Stimulated activated CD4-positive, alpha-beta T cell treated with anti-CD3 and anti-CD28 coated beads, Interleukin-2, amount 100 ng/mL, for 24 hours (primary cell): ENCODE measurements around the gene JSRP1.
A peak's percentile ranks its signal among the peaks of the same experiment; 100 is the strongest.

Source experiments
- DNase-seq, 2 donors: peaks; one replicate each; pipeline ENCODE4 v3.0.0-alpha.2; 2020

The JSRP1 gene

DNA sequence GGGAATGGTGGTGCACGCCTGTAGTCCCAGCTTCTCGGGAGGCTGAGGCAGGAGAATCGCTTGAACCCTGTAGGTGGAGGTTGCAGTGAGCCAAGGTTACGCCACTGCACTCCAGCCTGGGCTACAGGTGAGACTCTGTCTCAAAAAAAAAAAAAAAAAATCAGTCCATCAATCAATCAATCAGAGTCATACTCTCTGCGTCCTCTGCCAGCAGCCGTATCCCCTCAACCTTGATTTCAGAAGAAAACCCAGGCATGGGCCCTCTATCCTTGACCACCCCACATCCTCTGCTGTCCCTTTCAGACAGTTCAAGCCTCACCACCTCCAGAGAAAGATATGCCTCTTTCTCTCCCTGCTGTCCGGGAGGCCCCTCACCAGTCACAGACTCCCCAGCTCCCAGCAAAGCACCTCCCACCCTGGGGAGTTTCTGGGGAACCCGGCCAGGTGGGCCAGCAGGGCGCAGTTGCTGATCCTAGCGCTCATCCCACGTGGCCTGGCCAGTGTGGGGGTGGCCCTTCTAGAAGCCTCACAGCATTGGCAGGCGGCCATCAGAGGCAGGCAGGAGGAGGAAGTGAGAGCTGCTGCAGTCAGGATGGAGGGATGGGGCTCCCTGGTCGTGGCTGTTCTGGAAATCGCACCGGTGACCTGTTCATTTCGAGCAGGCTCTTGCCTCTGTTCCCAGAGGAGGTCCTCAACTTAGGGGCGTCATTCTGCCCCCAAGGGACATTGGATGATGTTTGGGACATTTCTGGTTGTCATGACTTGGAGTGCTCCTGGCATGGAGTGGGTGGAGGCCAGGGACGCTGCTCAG is 10.2 kb upstream of the JSRP1 start:
- peak in 1 of 2 donors; percentile 49 for DNase-seq

DNA sequence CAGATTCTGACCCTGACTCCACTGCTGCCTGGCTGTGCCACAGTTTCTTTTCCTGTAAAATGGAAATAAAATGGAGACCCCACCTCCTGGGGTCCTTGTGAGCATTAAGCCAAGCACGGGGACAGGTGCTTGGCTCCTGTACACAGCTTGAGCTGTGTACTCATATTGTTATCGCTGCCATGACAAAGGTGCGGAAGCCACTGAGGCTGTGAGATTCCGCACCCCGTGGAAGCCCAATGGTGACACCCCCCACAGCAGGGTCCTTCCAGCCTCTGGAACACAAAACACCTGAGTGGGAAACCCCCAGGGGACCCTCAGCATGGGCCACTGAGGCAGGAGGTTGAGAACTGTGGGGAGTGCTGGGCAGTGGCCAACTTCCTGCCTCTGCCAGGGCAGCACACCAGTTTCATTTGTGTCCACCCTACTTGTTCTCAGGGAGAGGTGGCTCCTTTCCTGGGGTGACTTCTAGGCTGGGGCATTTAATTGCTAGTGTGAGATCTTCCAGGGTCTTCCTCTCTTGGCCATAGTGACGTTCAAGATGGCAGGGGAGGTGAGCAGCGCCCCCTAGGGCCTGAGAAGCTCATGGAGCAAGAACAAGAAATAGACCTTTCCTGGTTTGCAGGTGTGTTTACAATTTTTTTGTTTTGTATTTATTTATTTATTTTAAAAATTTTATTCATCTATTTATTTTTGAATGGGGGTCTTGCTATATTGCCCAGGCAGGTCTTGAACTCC is 5.4 kb upstream of the JSRP1 start:
- DNase-seq = peak; percentile 67 to 73

DNA sequence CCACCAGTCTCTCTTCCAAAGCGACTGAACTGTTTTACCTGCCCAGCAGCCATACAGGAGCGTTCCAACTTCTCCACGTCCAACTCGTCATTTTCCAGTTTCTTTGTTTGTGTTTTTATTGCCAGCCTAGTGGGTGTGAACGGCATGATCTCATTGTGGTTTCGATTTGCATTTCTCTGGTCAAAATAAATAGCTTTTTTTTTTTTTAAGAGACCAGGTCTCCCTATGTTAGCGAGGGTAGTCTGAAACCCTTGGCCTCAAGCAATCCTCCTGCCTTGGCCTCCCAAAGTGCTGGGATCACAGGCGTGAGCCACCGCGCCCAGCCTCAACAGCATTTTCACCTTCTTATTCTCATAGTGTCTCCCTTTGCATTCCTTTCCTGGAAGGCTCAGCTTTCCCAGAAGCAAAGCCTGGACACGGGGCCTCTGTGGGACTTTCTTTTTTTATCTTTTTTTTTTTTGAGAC is 4.2 kb upstream of the JSRP1 start:
- no peak for DNase-seq

DNA sequence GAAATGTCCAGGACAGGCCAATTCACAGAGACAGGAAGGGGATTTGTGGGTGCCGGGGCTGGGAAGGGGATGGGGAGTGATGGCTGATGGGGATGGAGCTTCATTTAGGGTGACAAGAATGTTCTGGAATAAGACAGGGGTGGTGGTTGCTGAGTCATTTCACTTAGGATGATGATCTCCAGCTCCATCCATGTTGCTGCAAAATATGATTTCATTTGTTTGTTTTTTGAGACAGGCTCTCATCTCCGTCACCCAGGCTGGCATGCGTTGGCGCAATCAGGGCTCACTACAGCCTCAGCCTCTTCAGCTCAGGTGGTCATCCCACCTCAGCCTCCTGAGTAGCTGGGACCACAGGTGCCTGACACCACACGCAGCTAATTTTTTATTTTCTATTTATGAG is 3.1 kb upstream of the JSRP1 start:
- no peak for DNase-seq

DNA sequence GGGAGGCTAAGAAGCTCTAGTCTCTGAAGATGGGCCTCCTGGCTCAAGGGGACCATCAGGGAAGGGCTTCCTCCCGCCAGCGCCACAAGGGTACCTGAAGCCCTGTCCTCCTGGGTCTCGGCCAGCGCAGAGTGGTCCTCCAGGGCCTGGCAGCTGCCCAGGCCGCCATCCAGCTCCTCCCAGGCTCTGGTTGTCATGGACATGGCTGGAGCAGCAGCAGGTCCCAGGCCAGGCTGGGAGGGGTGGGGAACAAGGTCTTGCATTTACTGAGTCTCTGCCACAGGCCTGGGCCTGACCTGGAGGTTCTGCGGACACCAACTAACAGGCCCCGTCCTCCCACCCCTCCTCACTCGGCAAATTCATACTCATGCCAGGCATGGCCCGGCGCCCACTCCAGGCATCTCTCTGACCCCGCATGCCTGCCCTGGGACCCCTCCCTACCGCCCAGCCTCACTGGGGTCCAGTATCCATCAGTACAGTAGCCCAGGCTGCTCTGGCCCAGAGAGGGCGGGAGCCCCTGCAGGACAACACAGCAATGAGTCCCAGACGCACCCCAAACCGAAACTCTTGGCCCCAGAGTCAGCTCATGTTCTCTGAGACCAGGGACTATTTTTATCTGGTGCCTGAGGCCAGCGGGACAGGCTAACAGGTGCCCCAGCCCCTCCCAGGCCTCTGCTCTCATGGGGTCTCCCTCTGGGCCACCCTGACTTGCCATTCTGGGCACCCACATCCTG is 938 bp downstream of the JSRP1 start:
- no peak for DNase-seq

DNA sequence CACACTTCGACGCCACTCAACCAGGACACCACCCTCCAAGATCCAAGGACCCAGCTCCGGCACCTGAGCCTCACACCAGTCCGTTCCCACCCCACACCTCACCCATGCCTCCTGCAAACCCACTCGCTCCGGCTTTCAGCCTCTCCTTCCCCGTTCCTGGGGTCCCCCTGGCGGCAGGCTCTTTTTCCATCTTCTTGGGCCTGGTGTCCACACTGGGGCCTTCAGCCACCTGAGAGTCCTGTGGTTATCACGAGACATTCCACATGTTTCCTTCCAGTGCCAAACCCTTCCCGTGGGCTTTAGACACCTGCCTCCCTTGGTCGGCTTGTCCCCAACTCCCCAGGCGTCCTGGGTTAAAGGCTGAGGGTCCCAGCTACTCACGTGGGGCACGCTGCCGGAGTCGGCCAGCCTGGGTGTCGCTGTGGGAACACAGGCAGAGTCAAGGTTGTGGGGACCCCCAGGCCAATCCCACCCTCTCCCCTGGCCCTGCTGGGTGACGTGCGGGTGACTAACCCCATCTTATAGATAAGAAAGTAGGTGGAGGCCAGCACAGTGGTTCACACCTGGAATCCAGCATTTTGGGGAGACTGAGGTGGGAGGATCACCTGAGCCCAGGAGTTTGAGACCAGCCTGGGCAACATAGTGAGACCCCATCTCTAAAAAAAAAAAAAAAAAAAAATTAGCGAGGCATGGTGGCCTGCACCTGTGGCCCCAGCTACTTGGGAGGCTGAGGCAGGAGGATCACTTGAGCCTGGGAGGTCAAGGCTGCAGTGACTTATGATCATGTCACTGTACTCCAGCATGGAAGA is 1.9 kb downstream of the JSRP1 start:
- DNase-seq = no peak

DNA sequence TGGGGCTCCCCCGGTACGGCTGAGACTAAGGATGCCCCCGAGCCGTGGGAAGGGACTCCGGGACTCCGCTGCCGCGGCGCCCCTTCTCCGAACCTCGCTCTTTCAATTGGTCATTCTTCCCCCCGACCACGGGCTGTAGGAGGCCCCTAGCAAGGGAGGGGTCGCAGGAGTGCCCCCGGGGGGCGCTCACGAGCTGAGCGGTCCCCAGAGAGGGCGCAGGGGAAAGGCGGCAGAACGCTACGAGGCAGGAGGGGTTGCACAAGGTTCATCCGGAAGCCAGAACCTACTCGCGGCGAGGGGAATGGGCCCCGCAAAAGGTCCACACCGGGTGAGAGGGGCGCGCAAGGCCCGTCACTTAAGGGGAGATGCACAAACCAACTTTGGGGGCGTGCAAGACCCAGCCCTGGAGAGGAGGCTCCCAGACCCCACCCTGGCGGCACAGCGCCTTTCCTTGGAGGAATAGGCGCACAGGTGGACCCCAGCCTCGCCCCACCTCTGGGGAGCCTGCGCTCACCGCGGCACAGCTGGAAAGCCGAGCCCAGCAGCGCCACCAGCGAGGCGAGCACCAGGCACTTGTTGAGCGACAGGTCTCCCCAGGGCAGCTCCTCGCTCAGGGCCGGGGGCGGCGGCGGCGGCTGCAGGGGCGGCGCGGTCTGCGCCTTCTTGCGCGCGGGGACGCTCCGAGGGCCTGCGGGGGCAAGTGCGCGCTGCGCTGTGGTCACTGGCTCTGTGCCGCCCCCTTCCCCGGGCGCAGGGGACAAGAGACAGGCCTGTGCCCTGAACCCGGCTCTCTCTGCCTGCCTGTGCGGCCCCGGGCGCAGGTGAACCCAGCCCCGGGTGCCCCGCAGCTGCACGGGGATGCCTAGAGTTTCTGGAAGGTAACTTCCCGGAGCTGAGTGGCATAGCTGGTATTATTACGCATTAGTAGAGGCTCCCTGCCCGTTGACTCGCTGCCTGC is 2.8 kb downstream of the JSRP1 start:
- peak in 1 of 2 donors; percentile 47 for DNase-seq

DNA sequence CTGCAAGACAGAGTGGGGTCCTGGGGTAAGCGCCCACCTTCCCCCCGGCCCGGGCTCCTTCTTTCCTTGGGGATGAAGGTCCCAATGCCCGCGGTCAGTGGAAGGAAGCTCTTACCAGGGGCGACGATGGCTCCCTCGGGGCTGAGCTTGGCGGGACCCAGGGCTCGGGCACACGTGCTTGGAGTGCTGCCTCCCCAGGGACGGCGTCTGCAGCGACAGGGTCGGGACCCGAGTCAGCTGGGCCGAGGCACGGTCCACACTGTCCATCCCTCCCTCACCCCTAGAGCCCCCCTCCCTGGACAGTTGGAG is 3.5 kb downstream of the JSRP1 start:
- no peak for DNase-seq

DNA sequence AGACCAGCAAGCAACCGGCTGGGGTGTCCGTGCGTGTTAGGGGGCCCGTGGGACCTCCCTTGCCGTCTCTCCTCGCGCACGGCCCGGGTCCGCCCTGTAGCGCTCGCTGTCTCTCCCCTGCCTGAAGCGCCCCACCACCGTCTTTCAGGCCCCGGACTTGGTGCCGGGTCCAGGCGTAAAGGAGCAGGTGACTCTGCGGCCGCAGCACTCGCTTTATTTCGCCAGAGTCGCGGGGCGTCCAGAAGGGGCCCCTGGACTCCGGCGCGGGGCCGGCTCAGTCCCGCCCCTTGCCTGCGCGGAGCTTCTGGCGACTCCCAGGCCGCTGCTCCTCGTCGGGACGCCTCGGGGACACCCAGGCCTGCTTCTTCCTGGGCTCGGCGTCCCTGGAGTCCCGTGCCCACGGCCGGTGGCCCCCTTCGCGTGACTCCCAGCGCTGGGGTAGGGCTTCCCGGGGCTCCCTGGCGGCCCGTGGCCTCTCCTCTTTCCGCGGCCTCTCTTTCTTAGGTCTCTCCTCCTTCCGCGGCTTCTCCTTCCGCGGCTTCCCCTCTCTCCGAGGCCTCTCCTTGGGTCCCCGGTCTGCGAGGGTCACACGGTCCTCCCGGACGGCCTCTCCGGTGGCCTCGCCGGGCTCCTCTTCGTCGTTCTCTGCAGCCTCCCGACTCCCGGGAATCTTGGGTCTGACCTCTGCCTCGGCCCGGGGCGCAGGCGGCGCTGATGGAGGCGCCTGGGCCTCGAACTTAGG is 4.0 kb downstream of the JSRP1 start:
- DNase-seq = no peak

DNA sequence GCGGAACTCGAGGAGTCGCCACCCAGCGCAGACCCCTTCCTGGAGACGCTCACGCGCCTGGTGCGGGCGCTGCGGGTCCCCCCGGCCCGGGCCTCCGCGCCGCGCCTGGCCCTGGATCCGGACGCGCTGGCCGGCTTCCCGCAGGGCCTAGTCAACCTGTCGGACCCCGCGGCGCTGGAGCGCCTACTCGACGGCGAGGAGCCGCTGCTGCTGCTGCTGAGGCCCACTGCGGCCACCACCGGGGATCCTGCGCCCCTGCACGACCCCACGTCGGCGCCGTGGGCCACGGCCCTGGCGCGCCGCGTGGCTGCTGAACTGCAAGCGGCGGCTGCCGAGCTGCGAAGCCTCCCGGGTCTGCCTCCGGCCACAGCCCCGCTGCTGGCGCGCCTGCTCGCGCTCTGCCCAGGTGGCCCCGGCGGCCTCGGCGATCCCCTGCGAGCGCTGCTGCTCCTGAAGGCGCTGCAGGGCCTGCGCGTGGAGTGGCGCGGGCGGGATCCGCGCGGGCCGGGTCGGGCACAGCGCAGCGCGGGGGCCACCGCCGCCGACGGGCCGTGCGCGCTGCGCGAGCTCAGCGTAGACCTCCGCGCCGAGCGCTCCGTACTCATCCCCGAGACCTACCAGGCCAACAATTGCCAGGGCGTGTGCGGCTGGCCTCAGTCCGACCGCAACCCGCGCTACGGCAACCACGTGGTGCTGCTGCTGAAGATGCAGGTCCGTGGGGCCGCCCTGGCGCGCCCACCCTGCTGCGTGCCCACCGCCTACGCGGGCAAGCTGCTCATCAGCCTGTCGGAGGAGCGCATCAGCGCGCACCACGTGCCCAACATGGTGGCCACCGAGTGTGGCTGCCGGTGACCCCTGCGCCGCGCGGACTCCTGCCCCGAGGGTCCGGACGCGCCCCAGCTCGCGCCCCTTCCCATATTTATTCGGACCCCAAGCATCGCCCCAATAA is 4.8 kb downstream of the JSRP1 start:
- DNase-seq = no peak

DNA sequence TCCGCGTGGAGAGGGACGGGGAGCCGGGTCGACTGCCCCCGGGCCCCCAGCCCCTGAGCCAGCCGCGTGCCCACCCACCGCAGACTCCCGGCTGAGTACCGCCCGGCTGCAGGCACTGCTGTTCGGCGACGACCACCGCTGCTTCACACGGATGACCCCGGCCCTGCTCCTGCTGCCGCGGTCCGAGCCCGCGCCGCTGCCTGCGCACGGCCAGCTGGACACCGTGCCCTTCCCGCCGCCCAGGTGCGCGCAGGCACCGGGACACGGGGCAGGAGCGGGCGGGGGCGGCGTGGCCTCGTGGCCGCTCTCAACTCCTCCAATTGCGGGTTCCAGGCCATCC is 5.5 kb downstream of the JSRP1 start:
- DNase-seq = no peak

DNA sequence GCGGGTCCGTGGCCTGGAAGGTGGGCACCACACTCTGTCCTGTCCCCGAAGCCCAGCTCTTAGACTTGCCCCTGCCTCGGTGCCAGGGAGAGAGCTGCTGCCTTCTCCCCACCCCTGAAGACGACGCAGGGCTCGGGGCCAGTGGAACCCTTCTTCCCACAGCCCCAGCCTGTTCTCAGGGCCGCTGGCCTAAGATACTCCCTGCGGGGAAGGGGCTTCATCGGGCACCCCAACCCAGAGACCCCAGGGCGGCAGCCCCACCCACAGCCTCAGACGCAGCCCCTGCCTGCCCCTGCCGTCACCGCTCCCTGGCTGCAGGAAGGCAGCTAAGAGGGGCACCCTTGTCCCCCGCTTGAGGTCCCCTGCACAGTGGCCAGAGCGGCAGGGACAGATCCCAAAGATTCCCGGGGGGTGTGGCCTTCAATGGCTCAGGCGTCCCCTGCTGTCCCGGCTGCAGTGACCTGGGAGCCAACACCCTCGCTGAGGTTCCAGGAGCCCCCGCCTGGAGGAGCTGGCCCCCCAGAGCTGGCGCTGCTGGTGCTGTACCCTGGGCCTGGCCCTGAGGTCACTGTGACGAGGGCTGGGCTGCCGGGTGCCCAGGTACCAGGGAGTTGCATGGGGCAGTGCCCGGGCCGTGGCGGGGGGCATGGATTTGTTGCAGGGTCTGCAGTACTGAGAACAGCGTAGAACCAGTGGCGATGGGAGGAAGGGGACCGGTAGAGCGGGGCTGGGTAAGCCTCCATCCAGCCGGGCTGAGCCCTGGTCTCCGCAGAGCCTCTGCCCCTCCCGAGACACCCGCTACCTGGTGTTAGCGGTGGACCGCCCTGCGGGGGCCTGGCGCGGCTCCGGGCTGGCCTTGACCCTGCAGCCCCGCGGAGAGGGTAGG is 6.1 kb downstream of the JSRP1 start:
- no peak for DNase-seq

DNA sequence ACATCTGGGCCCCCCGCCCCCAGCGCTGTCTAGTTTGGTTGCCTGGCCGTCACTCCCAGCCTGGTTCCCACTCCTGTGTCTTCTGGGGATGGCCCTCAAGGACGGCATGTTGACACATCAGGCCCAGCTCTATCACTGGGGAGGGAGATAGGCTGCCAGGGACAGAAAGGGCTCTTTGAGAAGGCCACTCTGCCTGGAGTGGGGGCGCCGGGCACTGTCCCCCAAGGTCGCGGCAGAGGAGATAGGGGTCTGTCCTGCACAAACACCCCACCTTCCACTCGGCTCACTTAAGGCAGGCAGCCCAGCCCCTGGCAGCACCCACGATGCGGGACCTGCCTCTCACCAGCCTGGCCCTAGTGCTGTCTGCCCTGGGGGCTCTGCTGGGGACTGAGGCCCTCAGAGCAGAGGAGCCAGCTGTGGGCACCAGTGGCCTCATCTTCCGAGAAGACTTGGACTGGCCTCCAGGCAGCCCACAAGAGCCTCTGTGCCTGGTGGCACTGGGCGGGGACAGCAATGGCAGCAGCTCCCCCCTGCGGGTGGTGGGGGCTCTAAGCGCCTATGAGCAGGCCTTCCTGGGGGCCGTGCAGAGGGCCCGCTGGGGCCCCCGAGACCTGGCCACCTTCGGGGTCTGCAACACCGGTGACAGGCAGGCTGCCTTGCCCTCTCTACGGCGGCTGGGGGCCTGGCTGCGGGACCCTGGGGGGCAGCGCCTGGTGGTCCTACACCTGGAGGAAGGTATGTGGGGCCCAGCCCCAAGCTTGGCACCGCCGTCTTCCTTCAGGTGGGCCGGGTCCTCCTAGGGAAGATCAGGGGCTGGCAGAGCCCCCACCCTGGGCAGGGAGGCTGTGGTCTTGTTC is 7.0 kb downstream of the JSRP1 start, which contains the start of gene AMH:
Gene AMH (plus strand): TSS at position 314 of the 857 bp plus-strand sequence. CDS start 10 bp downstream, at position 324.
- DNase-seq = no peak

DNA sequence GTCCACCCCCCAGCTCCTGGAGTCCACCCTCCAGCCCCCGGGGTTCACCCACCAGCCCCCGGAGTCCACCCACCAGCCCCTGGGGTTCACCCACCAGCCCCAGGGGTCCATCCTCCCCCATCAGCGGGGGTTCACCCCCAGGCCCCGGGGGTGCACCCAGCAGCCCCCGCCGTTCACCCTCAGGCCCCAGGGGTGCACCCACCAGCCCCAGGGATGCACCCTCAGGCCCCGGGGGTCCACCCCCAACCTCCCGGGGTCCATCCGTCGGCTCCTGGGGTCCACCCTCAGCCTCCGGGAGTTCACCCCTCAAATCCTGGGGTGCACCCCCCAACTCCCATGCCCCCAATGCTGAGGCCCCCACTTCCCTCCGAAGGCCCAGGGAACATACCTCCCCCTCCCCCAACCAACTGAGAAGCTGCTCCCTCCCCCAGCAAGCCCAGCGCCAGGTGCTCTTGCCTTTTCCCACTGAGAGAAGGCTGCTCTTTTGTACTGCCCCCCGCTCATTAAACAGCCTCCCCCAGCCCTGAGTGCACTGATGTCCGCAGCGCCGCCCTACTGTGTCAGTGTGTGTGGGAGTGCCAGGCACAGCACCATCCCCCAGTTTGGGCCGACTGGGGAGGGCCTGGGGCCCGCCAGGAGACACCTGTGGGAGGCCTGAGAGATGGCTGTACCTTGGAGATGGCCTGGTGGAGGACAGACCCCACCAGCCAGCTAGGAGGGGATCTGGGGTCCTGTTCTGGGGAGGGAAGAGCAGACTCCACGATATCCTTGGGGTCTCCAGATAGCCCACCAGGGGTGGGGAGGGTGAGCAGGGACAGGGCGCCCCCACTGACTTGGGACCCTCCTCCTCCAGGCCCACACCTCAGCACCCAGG is 7.8 kb downstream of the JSRP1 start:
- no peak for DNase-seq

DNA sequence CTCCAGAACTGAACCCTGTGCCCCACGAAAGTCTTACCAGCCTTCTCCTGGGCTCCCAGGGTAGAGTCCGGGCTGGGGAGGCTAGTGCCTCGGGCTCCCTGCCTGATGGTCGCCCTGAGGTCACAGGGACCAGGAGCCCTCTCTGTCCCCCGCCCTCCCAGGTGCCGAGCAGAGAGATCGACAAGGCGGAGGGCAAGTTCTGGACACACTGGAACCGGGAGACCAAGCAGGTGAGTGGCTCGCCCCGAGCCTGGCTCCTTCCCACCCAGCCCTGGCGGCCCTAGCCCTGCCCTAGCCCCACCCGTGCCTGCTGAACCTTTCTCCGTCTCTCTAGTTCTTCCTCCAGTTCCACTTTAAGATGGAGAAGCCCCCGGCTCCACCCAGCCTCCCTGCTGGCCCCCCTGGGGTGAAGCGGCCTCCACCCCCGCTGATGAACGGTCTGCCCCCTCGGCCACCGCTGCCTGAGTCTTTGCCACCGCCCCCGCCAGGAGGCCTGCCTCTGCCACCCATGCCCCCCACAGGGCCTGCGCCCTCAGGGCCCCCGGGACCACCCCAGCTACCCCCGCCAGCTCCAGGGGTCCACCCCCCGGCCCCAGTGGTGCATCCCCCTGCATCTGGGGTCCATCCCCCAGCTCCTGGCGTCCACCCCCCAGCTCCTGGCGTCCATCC is 8.7 kb downstream of the JSRP1 start:
- DNase-seq = no peak

DNA sequence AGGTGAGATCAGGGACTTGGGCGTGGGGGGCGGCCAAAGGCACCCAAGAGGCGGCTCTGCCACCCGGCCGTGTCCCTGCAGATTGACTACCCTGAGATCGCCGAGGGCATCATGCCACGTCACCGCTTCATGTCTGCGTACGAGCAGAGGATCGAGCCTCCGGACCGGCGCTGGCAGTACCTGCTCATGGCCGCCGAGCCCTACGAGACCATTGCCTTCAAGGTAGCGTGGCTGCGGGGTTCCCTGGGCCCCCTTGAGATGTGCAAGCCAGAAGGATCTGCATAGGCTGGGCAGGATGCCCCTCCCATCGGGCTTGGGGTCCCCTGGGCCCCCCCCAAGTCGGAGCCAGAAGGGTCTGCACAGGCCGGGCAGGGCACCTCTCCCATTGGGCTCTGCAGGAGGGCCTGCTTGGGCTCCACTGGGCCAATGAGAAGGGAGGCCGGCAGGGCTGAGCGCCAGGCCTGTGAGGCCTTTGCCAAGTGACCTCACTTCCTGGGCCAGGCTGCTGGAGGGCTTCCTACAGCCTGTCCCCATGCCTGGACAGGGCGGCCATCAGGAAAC is 9.3 kb downstream of the JSRP1 start:
- no peak for DNase-seq
